GM11168 (cell line): Measurements from ENCODE around the gene ALCAM.

Experiments
- in situ Hi-C: fragments of 300-500 bp; cut with MboI; formaldehyde crosslinking; loops from one replicate; pipeline ENCODE4 v1.12.0; 2022; ENCODE audit warnings: low sequenced_read_pairs; ENCODE audit not compliant: unreplicated experiment

ALCAM gene

GRCh38 chr3:105466495-105467404 lies 100.0 kb downstream of the ALCAM start:
- in situ Hi-C loops, result no loop called here

GRCh38 chr3:105470851-105471250 lies 104.1 kb downstream of the ALCAM start:
- in situ Hi-C loops, result no loop called here

GRCh38 chr3:105473521-105474223 lies 107.0 kb downstream of the ALCAM start:
- in situ Hi-C loops, result no loop called here

- in situ Hi-C loops, result no loop called here
These were observed 114.1 kb downstream of the ALCAM start for GRCh38 chr3:105480768-105481167.

GRCh38 chr3:105483476-105483875 lies 116.8 kb downstream of the ALCAM start:
- in situ Hi-C loops, result no loop called here

- in situ Hi-C loops, result no loop called here
These were observed 123.3 kb downstream of the ALCAM start for GRCh38 chr3:105490045-105490444.

GRCh38 chr3:105493305-105493892 lies 126.7 kb downstream of the ALCAM start:
- in situ Hi-C loops, result no loop called here

GRCh38 chr3:105495021-105495420 lies 128.3 kb downstream of the ALCAM start:
- in situ Hi-C loops, result no loop called here

- in situ Hi-C loops, result no loop called here
These were observed 129.6 kb downstream of the ALCAM start for GRCh38 chr3:105496343-105496742.

GRCh38 chr3:105497386-105497785 lies 130.7 kb downstream of the ALCAM start:
- in situ Hi-C loops, result no loop called here

- in situ Hi-C loops, result no loop called here
These were observed 133.3 kb downstream of the ALCAM start for GRCh38 chr3:105499961-105500360.

- in situ Hi-C loops, result no loop called here
These were observed 135.6 kb downstream of the ALCAM start for GRCh38 chr3:105502333-105502732.

- in situ Hi-C loops, result no loop called here
These were observed 136.5 kb downstream of the ALCAM start for GRCh38 chr3:105503191-105503593.

GRCh38 chr3:105504440-105504951 lies 137.8 kb downstream of the ALCAM start:
- in situ Hi-C loops, result no loop called here

GRCh38 chr3:105505170-105505569 lies 138.5 kb downstream of the ALCAM start:
- in situ Hi-C loops, result no loop called here

GRCh38 chr3:105511031-105511430 lies 144.3 kb downstream of the ALCAM start:
- in situ Hi-C loops, result no loop called here

GRCh38 chr3:105512061-105512460 lies 145.4 kb downstream of the ALCAM start:
- in situ Hi-C loops, result no loop called here

- in situ Hi-C loops, result no loop called here
These were observed 146.3 kb downstream of the ALCAM start for GRCh38 chr3:105513042-105513441.

GRCh38 chr3:105513886-105514285 lies 147.2 kb downstream of the ALCAM start:
- in situ Hi-C loops, result no loop called here

GRCh38 chr3:105515372-105515771 lies 148.7 kb downstream of the ALCAM start:
- in situ Hi-C loops, result no loop called here

- in situ Hi-C loops, result no loop called here
These were observed 150.3 kb downstream of the ALCAM start for GRCh38 chr3:105516972-105517371.
